ENCODE results near the gene IFITM10.

The IFITM10 gene

GRCh38 chr11:1761110-1761856 lies 10.9 kb upstream of the IFITM10 start:
- TF ChIP-seq, protein P1, sequence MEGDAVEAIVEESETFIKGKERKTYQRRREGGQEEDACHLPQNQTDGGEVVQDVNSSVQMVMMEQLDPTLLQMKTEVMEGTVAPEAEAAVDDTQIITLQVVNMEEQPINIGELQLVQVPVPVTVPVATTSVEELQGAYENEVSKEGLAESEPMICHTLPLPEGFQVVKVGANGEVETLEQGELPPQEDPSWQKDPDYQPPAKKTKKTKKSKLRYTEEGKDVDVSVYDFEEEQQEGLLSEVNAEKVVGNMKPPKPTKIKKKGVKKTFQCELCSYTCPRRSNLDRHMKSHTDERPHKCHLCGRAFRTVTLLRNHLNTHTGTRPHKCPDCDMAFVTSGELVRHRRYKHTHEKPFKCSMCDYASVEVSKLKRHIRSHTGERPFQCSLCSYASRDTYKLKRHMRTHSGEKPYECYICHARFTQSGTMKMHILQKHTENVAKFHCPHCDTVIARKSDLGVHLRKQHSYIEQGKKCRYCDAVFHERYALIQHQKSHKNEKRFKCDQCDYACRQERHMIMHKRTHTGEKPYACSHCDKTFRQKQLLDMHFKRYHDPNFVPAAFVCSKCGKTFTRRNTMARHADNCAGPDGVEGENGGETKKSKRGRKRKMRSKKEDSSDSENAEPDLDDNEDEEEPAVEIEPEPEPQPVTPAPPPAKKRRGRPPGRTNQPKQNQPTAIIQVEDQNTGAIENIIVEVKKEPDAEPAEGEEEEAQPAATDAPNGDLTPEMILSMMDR (conservative IDR thresholded peaks at IDR 0.05; ENCODE audit: low read depth, low read length): no peak
- DNase-seq (ENCODE audit: low read depth): no peak
- H3K4me3 ChIP-seq (ENCODE audit: low read length): peak overlapping the region; percentile 83

DNA sequence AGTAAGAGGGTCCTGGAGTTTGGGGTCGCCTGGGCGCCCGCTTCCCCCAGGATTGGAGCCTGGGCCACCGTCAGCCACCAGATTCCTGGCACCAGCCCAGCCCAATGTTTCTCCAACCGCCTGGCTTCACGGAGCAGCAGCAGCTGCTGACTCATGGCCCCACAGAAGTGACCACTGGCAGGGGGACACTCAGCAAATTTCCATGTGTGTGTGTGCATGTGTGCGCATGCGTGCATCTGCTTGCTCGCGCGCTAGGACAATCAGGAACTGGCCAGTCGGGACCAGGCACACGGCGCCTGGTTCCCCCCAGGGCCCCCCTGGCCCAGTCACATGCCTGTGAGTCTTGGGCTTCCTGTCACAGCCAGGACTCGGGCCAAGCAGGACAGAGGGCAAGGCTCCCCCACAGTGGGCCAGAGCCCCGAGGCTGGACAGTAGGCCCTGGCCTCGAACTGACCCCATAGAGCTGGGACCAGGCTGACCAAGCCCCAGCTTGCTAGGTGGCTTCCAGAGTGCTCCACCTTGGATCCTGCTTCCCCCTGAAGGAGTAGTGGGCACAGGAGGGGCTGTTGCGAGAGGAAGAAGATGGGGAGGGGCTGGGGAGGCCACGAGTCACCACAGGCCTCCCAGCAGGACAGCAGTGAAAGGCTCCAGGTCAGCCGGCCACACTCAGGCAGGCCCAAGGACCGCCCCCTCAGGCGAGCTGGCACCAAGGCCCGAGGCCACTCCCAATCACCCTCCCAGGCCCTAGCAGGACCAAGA lies 10.1 kb upstream of the IFITM10 start:
- DNase-seq (ENCODE audit: low read depth): peak; percentile 56
- TF ChIP-seq, protein P1 (conservative IDR thresholded peaks at IDR 0.05; ENCODE audit: low read depth, low read length): no peak
- H3K4me3 ChIP-seq (ENCODE audit: low read length): peak overlapping the region; percentile 83

- TF ChIP-seq, protein P1 (conservative IDR thresholded peaks at IDR 0.05; ENCODE audit: low read depth, low read length): no peak
- no peak for DNase-seq (ENCODE audit: low read depth)
- H3K4me3 ChIP-seq (ENCODE audit: low read length): peak overlapping the region; percentile 19
These were observed 9.4 kb upstream of the IFITM10 start for GRCh38 chr11:1759851-1760220.

- DNase-seq (ENCODE audit: low read depth): no peak
- peak overlapping the region; percentile 8 for H3K4me3 ChIP-seq (ENCODE audit: low read length)
- TF ChIP-seq, protein P1 (conservative IDR thresholded peaks at IDR 0.05; ENCODE audit: low read depth, low read length): no peak
These were observed 8.9 kb upstream of the IFITM10 start for GRCh38 chr11:1759151-1759850.

- H3K4me3 ChIP-seq (ENCODE audit: low read length): no peak overlapping the region
- DNase-seq (ENCODE audit: low read depth): no peak
- TF ChIP-seq, protein P1 (conservative IDR thresholded peaks at IDR 0.05; ENCODE audit: low read depth, low read length): no peak
These were observed 8.3 kb upstream of the IFITM10 start for GRCh38 chr11:1758611-1759150.

- TF ChIP-seq, protein P1 (conservative IDR thresholded peaks at IDR 0.05; ENCODE audit: low read depth, low read length): no peak
- H3K4me3 ChIP-seq (ENCODE audit: low read length): no peak overlapping the region
- no peak for DNase-seq (ENCODE audit: low read depth)
These were observed 7.6 kb upstream of the IFITM10 start for GRCh38 chr11:1757861-1758610.

Measured in retinal pigment epithelial cell (primary cell).